ENCODE results near the gene EIF1AD. TPM values are rescaled to one million over a fixed set of nuclear protein-coding genes. Genes with fewer than 3 reads are reported as not detected.
"Not testable (repeated sequence)": the region's sequence is repeated elsewhere in the genome, so short reads cannot be mapped to it uniquely, and the experiment has no call there.

EIF1AD gene
- total RNA-seq, 1 experiment from 2014 or later: 55.2 TPM

DNA sequence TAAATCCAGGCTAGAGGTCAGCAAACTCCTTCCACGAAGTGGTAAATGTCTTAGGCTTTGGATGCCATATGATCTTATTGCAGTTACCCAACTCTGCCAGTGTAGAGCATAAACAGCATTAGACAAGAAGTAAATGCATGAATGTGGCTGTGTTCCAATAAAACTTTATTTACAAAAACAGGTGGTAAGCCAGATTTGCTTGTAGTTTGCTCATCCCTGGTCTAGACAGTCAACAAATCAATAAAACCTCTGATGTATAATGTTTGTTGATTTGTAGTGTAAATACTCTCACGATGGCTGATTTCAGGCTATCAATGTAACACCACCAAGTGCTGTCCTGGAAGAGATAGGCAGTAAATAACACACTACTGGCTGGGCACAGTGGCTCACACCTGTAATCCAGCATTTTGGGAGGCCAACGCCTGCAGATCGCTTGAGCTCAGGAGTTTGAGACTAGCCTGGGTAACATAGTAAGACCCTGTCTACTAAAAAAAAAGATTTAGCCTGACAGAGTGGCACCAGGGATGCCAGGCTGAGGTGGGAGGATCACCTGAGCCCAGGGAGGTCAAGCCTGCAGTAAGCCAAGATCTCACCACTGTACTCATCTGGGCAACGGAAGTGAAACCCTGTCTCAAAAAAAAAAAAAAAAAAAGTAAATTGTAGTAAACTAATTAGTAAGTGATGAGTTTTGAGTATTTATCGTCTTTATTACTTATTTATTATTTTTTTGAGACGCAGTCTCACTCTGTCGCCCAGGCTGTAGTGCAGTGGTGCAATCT lies 31.2 kb upstream of the EIF1AD start:
- no peak for DNase-seq
- TF ChIP-seq CTCF (conservative IDR thresholded peaks at IDR 0.05): no peak
- TF ChIP-seq EZH2 (IDR thresholded peaks at IDR 0.05; ENCODE audit: low read depth): no peak
- Histone ChIP-seq H3F3A (ENCODE audit: insufficient read depth, low read depth) (peaks cover 15% of the 10 kb centered on the region; the same call in 1 of the 2 replicates), H3K4me1 (replicated peaks; ENCODE audit: insufficient read depth) (no peaks in the 10 kb centered on the region), H3K9me3 (ENCODE audit: insufficient read depth, low read depth) (no peaks in the 10 kb centered on the region), H3K79me2 (ENCODE audit: low read depth) (no peaks in the 10 kb centered on the region), H4K20me1 (ENCODE audit: insufficient read depth) (no peaks in the 10 kb centered on the region), H3K4me3 (no peak overlapping the region), H3K27me3 (ENCODE audit: insufficient read depth, low read depth) (no peaks in the 10 kb centered on the region), H3K4me2 (no peak overlapping the region), H3K36me3 (ENCODE audit: low read depth) (no peaks in the 10 kb centered on the region), H2AFZ (no peak overlapping the region), H3K9me2 (ENCODE audit: insufficient read depth) (no peaks in the 10 kb centered on the region), H3K27ac (no peak overlapping the region)
- ChIA-PET POLR2A (ENCODE audit: unreplicated experiment) (no interaction called here), CTCF (interaction anchor here (0.7 kb wide), 1 partner anchor 100 kb away, joined by 3 read pairs; no protein-coding TSS in a partner anchor)
- intact Hi-C loops (cut with micrococcal nuclease; ENCODE audit: unreplicated experiment): no loop called here
- no TSS peak for BruUV-seq (replicated peaks)

DNA sequence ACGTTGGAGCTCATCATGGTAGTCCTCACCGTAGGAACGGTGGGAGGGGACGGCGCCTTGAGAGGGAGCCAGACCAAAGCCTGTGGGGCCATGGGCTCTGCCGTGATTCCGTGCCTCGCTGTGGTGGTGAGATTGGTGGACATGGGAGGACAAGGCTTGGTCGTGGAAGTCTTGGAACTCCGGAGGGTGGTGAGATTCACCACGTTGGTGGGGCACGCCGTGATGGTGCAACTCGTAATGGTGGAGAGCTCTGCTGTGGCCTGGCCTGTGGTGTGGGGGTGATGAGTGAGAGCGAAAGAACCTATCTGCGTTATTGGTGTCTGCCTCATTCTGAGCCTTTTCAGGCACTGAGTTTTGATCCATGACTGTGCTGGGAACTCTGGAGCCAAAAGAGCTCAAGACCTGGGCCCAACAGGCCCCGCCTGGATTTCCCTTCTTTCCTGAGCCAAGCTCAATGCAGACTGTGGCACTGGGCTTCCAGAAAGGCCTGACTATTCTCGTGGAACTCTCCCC lies 24.1 kb upstream of the EIF1AD start, which contains the start of gene CATSPER1:
TSS of gene CATSPER1 (minus strand) at position 463 of the 513 bp plus-strand sequence. CDS start at position 363, 100 bp downstream.
- no peaks in the 10 kb centered on the region for H3K9me2 ChIP-seq (ENCODE audit: insufficient read depth)
- no peak within 1 kb of the TSS for H3K4me3 ChIP-seq
- no peaks in the 10 kb centered on the region for H3K27me3 ChIP-seq (ENCODE audit: insufficient read depth, low read depth)
- H4K20me1 ChIP-seq (ENCODE audit: insufficient read depth): no peaks in the 10 kb centered on the region
- no peak within 1 kb of the TSS for H3K27ac ChIP-seq
- H3K4me2 ChIP-seq: no peak within 1 kb of the TSS
- DNase-seq: no peak
- H3K36me3 ChIP-seq (ENCODE audit: low read depth): no peaks in the 10 kb centered on the region
- H3K79me2 ChIP-seq (ENCODE audit: low read depth): no peaks in the 10 kb centered on the region
- intact Hi-C loops (cut with micrococcal nuclease; ENCODE audit: unreplicated experiment): no loop called here
- ChIA-PET POLR2A (ENCODE audit: unreplicated experiment) (interaction anchor here (0.6 to 0.7 kb wide), 2 partner anchors 25 to 131 kb away, joined by 4 to 5 read pairs; no protein-coding TSS in a partner anchor), CTCF (interaction anchor here (0.9 kb wide), 1 partner anchor 19 kb away, joined by 3 read pairs; no protein-coding TSS in a partner anchor)
- no TSS peak for BruUV-seq (replicated peaks)
- peaks cover 2% of the 10 kb centered on the region; the same call in 1 of the 2 replicates for H3F3A ChIP-seq (ENCODE audit: insufficient read depth, low read depth)
- no peak within 1 kb of the TSS for H2AFZ ChIP-seq
- TF ChIP-seq EZH2 (IDR thresholded peaks at IDR 0.05; ENCODE audit: low read depth): no peak
- no peak for TF ChIP-seq CTCF (conservative IDR thresholded peaks at IDR 0.05)
- peaks cover 8% of the 10 kb centered on the region for H3K4me1 ChIP-seq (replicated peaks; ENCODE audit: insufficient read depth)
- no peaks in the 10 kb centered on the region for H3K9me3 ChIP-seq (ENCODE audit: insufficient read depth, low read depth)

GRCh38 chr11:66023186-66023440 lies 21.2 kb upstream of the EIF1AD start:
- intact Hi-C loops (cut with micrococcal nuclease; ENCODE audit: unreplicated experiment); H3K9me3 ChIP-seq (ENCODE audit: insufficient read depth, low read depth); DNase-seq; H3K27me3 ChIP-seq (ENCODE audit: insufficient read depth, low read depth); POLR2A ChIA-PET (ENCODE audit: unreplicated experiment); H3K4me3 ChIP-seq; H3F3A ChIP-seq (ENCODE audit: insufficient read depth, low read depth); H4K20me1 ChIP-seq (ENCODE audit: insufficient read depth); H3K9me2 ChIP-seq (ENCODE audit: insufficient read depth); H3K4me2 ChIP-seq; H3K36me3 ChIP-seq (ENCODE audit: low read depth); H3K79me2 ChIP-seq (ENCODE audit: low read depth); H3K27ac ChIP-seq; BruUV-seq (replicated peaks): not testable (repeated sequence)
- CTCF ChIA-PET: interaction anchor here (0.5 to 1.6 kb wide), 4 partner anchors 21 to 35 kb away, joined by 3 to 6 read pairs (median 4); partner anchors contain the start of genes BANF1 and EIF1AD
- Histone ChIP-seq H3K4me1 (replicated peaks; ENCODE audit: insufficient read depth) (peaks cover 20% of the 10 kb centered on the region), H2AFZ (0 out of 2 replicates have a peak overlapping the region, but pooled peaks have one; percentile 25)

Data from PC-9 (cell line).